DOHH2 (cell line): ENCODE data around the gene PIGM.

Source experiments
- EZH2phosphoT487 ChIP-seq: fragments of 200-600 bp; sonication (generic); IDR thresholded peaks from 2 replicates; pipeline ENCODE4 v1.6.1; 2017; ENCODE audit warnings: borderline replicate concordance, mild to moderate bottlenecking, antibody characterized with exemption, low read length, moderate library complexity, mixed read lengths
- TF ChIP-seq, protein P1 (sequence below): fragments of 200-600 bp; sonication (generic); IDR thresholded peaks from one replicate; pipeline ENCODE4 v1.5.1; 2014; ENCODE audit warnings: antibody characterized with exemption, mild to moderate bottlenecking, low read depth, low read length; ENCODE audit not compliant: poor library complexity, severe bottlenecking

DNA sequence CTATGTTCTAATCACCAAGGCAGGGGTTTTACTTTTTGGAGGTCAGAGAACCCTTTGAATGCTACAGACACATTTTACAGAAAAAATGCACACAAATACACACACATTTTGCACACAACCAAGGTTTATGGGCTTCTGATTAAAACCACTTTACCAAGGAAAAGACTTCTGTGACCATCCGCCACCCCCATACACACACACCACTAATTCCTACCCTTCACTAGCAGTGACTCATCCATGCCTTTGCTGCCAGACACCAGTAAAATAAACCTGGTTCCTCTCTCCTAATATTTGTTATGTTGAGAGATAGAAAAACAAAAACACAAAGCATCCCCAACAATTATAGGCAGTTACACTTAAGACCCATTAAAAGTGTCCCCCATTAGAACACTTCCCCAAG lies 12.9 kb downstream of the PIGM start:
- TF ChIP-seq EZH2phosphoT487: no peak
- TF ChIP-seq, protein P1, sequence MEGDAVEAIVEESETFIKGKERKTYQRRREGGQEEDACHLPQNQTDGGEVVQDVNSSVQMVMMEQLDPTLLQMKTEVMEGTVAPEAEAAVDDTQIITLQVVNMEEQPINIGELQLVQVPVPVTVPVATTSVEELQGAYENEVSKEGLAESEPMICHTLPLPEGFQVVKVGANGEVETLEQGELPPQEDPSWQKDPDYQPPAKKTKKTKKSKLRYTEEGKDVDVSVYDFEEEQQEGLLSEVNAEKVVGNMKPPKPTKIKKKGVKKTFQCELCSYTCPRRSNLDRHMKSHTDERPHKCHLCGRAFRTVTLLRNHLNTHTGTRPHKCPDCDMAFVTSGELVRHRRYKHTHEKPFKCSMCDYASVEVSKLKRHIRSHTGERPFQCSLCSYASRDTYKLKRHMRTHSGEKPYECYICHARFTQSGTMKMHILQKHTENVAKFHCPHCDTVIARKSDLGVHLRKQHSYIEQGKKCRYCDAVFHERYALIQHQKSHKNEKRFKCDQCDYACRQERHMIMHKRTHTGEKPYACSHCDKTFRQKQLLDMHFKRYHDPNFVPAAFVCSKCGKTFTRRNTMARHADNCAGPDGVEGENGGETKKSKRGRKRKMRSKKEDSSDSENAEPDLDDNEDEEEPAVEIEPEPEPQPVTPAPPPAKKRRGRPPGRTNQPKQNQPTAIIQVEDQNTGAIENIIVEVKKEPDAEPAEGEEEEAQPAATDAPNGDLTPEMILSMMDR: no peak
